ENCODE results near the gene RASSF6.

GRCh38 chr4:73585345-73585744 lies 34.9 kb downstream of the RASSF6 start:
- TF ChIP-seq, protein P1, sequence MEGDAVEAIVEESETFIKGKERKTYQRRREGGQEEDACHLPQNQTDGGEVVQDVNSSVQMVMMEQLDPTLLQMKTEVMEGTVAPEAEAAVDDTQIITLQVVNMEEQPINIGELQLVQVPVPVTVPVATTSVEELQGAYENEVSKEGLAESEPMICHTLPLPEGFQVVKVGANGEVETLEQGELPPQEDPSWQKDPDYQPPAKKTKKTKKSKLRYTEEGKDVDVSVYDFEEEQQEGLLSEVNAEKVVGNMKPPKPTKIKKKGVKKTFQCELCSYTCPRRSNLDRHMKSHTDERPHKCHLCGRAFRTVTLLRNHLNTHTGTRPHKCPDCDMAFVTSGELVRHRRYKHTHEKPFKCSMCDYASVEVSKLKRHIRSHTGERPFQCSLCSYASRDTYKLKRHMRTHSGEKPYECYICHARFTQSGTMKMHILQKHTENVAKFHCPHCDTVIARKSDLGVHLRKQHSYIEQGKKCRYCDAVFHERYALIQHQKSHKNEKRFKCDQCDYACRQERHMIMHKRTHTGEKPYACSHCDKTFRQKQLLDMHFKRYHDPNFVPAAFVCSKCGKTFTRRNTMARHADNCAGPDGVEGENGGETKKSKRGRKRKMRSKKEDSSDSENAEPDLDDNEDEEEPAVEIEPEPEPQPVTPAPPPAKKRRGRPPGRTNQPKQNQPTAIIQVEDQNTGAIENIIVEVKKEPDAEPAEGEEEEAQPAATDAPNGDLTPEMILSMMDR (conservative IDR thresholded peaks at IDR 0.05; ENCODE audit: low read length), result no peak
- no peak for TF ChIP-seq EZH2phosphoT487 (IDR thresholded peaks at IDR 0.05; ENCODE audit: borderline replicate concordance, low read depth, low read length)
